Mucosa of descending colon (tissue), 3 donors: Measurements from ENCODE around the gene SLC35E1. TPM values are rescaled to one million over a fixed set of nuclear protein-coding genes. Genes with fewer than 3 reads are reported as not detected.
A peak's percentile ranks its signal among the peaks of the same experiment; 100 is the strongest.

Experiments used
- ATAC-seq: fragments of 200-7000 bp; cut with Tn5 transposase; one replicate; pipeline ENCODE4 v1.9.1; 2020; ENCODE audit warnings: mild to moderate bottlenecking, moderate library complexity
- DNase-seq, 3 donors: peaks; one replicate each; pipeline ENCODE4 v3.0.0-alpha.2; 2020
- H3K36me3 ChIP-seq: fragments of 200-600 bp; one replicate; pipeline ENCODE4 v1.8.0; 2021; ENCODE audit warnings: low read depth, mild to moderate bottlenecking
- H3K4me1 ChIP-seq: fragments of 200-600 bp; one replicate; pipeline ENCODE4 v1.8.0; 2021; ENCODE audit warnings: low read depth, mild to moderate bottlenecking
- H3K4me3 ChIP-seq: fragments of 200-600 bp; one replicate; pipeline ENCODE4 v1.8.0; 2021; ENCODE audit warnings: mild to moderate bottlenecking
- H3K9me3 ChIP-seq: fragments of 200-600 bp; one replicate; pipeline ENCODE4 v1.8.0; 2021; ENCODE audit warnings: mild to moderate bottlenecking
- CTCF ChIP-seq: fragments of 200-600 bp; IDR thresholded peaks from one replicate; pipeline ENCODE4 v1.8.0; 2022; ENCODE audit warnings: antibody characterized with exemption, mild to moderate bottlenecking
- intact Hi-C, 2 donors: fragments of 100-400 bp; cut with DNase I in 1 of 2; cut with micrococcal nuclease in 1 of 2; formaldehyde crosslinking; loops; one replicate each; pipeline versions ENCODE4 v1.11.0 to v1.11.1; 2022; cut with DNase I, micrococcal nuclease
- total RNA-seq, 3 donors: library from RNA; stranded (reverse); fragmentation: NEBNext Ultra II Directional in 2 of 3; extraction: Animal tissue kit (Norgen Biotek cat#: 25700) in 2 of 3; gene quantifications; one replicate each; pipeline versions ENCODE4 v1.2.1 to v1.2.4, GENCODE V29; 2021 to 2023
- donor health status: DM: no; HTN: no; CAD: no; lungs with moderate emphysema.
- donor health status: DM: no; HTN: no; CAD: no.
- donor health status: DM: no; HTN: yes; CAD: no.

SLC35E1 gene
- total RNA-seq, 3 donors from 2014 or later = 34.6 to 45.8 (median 44.0) TPM

GRCh38 chr19:16541526-16542044, 30.6 kb downstream of the SLC35E1 start:
- Histone ChIP-seq H3K4me3 (peak overlapping the region; percentile 96), H3K36me3 (no peaks in the 10 kb centered on the region), H3K4me1 (peaks cover 21% of the 10 kb centered on the region), H3K9me3 (no peaks in the 10 kb centered on the region)
- no peak for DNase-seq
- intact Hi-C loops = no loop called here
- no peak for TF ChIP-seq CTCF
- ATAC-seq = peak; percentile 1

- intact Hi-C loops = no loop called here
- H3K36me3 ChIP-seq = no peaks in the 10 kb centered on the region
- ATAC-seq (no peak), DNase-seq (no peak)
- no peaks in the 10 kb centered on the region for H3K9me3 ChIP-seq
- H3K4me3 ChIP-seq = no peak overlapping the region
- TF ChIP-seq CTCF = no peak
- H3K4me1 ChIP-seq = peaks cover 21% of the 10 kb centered on the region
Observed at GRCh38 chr19:16540948-16541347, 31.3 kb downstream of the SLC35E1 start.

- intact Hi-C loops = no loop called here
- H3K9me3 ChIP-seq = no peaks in the 10 kb centered on the region
- TF ChIP-seq CTCF = no peak
- DNase-seq (no peak), ATAC-seq (no peak)
- H3K36me3 ChIP-seq = peaks cover 19% of the 10 kb centered on the region
- peaks cover 15% of the 10 kb centered on the region for H3K4me1 ChIP-seq
- no peak overlapping the region for H3K4me3 ChIP-seq
Observed at GRCh38 chr19:16537111-16537510, 35.1 kb downstream of the SLC35E1 start.

GRCh38 chr19:16536130-16536529, 36.1 kb downstream of the SLC35E1 start:
- peaks cover 10% of the 10 kb centered on the region for H3K4me1 ChIP-seq
- H3K36me3 ChIP-seq = peaks cover 26% of the 10 kb centered on the region
- no peaks in the 10 kb centered on the region for H3K9me3 ChIP-seq
- no peak overlapping the region for H3K4me3 ChIP-seq
- ATAC-seq (no peak), DNase-seq (no peak)
- intact Hi-C loops = no loop called here
- TF ChIP-seq CTCF = no peak

GRCh38 chr19:16535381-16535780, 36.8 kb downstream of the SLC35E1 start:
- Histone ChIP-seq H3K4me1 (peaks cover 2% of the 10 kb centered on the region), H3K9me3 (no peaks in the 10 kb centered on the region), H3K36me3 (peaks cover 28% of the 10 kb centered on the region), H3K4me3 (no peak overlapping the region)
- ATAC-seq (no peak), DNase-seq (no peak)
- TF ChIP-seq CTCF = no peak
- intact Hi-C loops = no loop called here
